Stimulated activated naive CD4-positive, alpha-beta T cell (primary cell): ENCODE measurements around the gene SLC26A2.

Experiments used
- DNase-seq, 6 experiments: peaks; one replicate each; lab custom pipeline; 2025; lab: John Stamatoyannopoulos, UW

SLC26A2 gene

GRCh38 chr5:149960272-149961185 is at the start of gene SLC26A2:
Gene SLC26A2 (plus strand): TSS chr5:149960758. CDS start chr5:149977653, 16,895 bp downstream.
- DNase-seq = peak; percentile 86 to 94 (median 88)

- DNase-seq = no peak
Observed at GRCh38 chr5:149911031-149911430, 49.5 kb upstream of the SLC26A2 start.

DNA sequence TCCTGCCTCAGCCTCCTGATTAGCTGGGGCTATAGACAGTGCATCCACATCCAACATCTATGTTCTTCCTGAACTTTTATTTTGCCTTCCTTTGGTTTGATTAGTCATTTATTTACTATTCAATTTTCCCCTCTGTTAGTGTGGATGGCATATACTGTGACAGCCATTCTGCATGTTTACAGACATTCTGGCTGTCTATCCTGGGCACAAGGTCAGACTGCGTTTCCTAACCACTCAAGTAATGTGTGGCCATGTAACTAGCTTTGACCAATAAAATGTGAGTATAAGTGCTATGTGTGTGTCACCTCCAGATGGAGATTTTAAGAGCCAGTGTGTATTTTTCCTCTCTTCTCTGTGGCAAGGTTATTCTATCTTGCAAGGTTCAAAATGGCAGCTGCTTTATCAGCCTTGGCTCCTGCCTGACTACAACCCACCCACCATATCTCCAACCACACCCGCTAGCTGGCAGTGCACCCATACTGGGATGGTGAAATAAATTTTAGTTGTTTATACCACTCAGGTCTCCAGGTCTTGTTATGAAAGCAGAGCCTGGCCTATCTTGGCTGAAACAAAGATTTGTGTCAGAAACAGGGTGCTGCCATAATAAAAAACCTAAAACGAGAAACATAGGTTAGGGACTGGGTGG is 48.2 kb upstream of the SLC26A2 start:
- no peak for DNase-seq

GRCh38 chr5:149913436-149914419 is 46.8 kb upstream of the SLC26A2 start:
- DNase-seq = no peak

DNA sequence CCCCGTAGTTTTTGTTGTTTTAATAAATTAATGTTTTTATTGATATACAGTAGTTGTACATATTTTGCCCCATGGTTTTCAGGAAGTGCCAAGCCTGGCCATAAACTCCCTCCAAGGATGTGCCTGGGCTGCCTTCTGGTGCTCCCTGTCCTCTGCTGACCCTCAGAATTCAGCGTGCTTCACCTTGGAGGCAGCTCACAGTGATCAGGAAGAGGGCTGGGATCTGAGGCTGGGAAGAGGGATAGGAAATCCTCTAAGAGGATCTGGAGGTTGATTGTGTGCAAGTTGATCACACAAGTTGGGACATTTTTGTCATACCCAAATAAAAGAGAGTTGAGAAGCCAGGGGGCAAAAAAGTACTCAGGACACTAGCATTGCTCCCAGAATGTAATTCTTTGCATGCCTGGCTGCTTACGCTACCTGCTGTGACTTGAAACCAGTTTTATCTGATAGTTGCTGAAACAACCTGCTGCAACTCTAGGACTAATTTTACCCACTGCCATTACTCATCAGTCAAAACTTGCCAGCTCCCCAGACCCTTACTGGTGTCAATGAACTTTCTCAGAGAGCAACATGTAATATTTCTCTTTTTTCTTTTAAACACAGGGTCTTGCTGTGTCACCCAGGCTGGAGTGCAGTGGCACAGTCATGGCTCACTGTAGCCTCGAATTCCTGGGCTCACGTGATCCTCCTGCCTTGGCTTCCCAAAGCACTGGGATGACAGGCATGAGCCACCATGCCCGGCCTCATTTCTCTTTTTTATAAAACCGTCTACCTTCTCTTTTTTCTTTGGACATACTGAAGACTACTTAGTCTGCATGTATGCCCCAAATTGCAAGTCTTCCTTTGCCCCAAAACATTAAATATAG is 44.9 kb upstream of the SLC26A2 start:
- no peak for DNase-seq

- no peak for DNase-seq
Observed at GRCh38 chr5:149916334-149917072, 44.1 kb upstream of the SLC26A2 start.

- no peak for DNase-seq
Observed at GRCh38 chr5:149917073-149917676, 43.4 kb upstream of the SLC26A2 start.

DNA sequence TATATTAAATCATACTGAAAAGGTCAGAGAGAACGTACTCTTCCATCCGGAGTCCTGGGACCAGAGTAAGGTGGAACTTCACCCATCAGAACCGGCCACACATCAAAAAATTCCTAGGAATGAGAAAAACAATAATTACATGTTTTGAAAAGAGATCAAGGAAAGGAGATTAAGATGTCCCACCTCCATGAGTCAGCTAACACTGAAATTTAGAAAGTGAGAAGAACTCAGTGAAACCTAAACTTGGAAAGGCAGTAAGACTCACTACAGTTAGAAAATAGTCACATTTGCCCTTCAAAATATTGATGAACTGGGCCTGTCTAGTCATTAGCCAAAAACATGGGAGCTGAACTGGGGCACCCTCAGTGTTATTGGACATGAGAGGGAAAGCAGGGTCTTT is 39.0 kb upstream of the SLC26A2 start:
- no peak for DNase-seq

GRCh38 chr5:149922950-149923349 is 37.6 kb upstream of the SLC26A2 start:
- DNase-seq = no peak

- DNase-seq = no peak
Observed at GRCh38 chr5:149924486-149924885, 36.1 kb upstream of the SLC26A2 start.

GRCh38 chr5:149930043-149930748 is 30.4 kb upstream of the SLC26A2 start:
- no peak for DNase-seq

GRCh38 chr5:149930749-149931574 is 29.6 kb upstream of the SLC26A2 start:
- no peak for DNase-seq

DNA sequence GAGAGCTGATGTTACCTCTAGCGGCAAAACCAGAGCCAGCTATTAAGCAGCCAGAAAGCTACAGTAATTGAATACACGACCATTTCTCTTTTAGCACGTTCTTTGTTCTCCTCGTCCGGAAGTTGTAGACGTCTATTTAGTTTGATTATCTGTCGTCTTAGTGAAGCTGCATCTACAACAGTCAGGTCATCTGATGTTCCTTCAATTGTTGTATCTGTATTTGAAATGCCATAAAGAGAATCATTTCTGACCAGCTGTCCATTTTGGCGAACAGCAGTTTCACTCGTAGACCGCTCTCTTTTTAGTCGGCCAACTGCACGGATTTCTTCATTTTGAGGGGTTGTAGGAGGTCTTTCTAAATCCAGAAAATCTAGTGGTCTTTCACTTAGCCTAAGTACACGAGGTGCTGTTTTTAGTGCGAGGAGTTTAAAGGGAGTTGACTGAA is 28.5 kb upstream of the SLC26A2 start:
- no peak for DNase-seq

GRCh38 chr5:149932445-149933350 is 27.9 kb upstream of the SLC26A2 start:
- DNase-seq = no peak

DNA sequence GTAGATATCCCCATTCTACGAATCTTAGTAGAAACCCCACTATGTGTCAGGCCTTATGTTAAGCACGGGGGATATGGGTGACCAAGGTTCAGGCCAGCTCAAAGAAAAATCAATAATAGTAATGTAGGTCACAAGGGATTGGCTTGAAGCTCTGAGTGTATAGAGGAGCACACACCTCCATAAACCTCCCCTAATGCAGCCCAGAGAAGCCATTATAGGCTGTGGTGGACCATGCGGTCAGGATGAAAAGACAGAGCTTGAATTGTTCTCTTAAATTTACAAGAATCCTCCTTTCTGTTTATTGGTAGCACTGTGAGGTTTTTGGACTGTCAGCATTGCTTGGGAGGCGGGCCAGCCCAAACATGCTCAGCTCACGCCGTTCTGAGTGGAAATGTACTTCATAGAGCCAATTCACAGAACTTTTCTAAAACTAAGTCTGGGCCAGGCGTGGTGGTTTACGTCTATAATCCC is 25.1 kb upstream of the SLC26A2 start:
- no peak for DNase-seq

- DNase-seq = no peak
Observed at GRCh38 chr5:149936044-149936699, 24.4 kb upstream of the SLC26A2 start.

DNA sequence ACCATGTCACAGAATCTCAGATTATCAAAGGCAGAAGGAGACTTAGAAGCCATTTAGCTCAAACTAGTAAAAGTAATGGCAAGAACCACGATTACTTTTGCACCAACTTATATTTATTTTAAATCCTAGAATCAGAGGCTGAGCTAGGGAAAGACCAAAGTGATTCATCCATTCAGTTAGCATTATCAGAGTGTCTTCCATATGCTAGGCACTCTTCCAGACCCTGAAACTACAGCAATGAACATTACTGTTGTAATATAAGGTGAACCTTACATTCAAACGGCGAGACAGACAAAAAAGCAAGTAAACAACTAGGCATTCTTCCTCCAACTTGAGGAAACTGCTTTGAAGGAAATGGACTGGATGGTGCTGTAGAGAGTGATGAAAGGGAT is 23.9 kb upstream of the SLC26A2 start:
- no peak for DNase-seq
